Measurements from ENCODE around the gene GRAP2.

DNA sequence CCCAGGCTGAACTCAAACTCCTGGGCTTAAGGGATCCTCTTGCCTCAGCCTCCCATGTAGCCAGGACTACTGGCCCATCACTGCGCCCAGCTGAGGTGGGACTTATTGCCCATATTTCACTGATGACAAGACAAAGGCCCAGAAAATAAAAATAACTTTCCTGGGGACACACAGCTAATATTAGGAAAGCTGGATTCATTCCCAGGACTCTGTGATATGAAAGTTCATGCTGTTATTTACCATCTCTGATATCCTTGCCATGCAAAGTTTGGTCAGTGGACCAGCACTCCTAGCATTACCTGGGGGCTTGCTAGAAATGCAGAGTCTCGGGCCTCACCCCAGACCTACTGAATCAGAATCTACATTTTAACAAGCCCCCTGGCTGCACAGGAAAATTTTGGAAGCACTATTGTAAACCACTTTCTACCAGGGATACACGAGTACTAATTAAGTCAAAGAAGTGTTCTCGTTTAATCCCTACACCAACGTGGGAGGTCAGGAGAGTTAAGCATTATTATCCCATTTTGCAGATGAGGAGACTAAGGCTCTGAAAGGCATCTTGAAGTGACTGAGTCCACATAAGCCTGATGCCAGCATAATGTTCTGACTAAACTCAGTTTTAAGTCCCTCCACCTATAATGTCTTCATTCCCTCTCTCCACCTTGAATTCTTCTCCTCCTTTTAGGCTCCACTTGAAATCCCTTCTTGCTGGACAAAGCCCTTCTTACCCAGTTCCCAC, 91.4 kb downstream of the GRAP2 start:
- no peak for TF ChIP-seq EZH2 (IDR thresholded peaks at IDR 0.05)
- TF ChIP-seq, protein P1, sequence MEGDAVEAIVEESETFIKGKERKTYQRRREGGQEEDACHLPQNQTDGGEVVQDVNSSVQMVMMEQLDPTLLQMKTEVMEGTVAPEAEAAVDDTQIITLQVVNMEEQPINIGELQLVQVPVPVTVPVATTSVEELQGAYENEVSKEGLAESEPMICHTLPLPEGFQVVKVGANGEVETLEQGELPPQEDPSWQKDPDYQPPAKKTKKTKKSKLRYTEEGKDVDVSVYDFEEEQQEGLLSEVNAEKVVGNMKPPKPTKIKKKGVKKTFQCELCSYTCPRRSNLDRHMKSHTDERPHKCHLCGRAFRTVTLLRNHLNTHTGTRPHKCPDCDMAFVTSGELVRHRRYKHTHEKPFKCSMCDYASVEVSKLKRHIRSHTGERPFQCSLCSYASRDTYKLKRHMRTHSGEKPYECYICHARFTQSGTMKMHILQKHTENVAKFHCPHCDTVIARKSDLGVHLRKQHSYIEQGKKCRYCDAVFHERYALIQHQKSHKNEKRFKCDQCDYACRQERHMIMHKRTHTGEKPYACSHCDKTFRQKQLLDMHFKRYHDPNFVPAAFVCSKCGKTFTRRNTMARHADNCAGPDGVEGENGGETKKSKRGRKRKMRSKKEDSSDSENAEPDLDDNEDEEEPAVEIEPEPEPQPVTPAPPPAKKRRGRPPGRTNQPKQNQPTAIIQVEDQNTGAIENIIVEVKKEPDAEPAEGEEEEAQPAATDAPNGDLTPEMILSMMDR (IDR thresholded peaks at IDR 0.05 in 2 of 3, conservative IDR thresholded peaks at IDR 0.05 in 1 of 3; ENCODE audit: borderline replicate concordance in 1 of 3, insufficient read depth in 1 of 3, low read depth in 2 of 3, low read length in 2 of 3), result no peak
- no peak for TF ChIP-seq CEBPB (IDR thresholded peaks at IDR 0.05; ENCODE audit: low read depth)
- TF ChIP-seq TCF7L2 (IDR thresholded peaks at IDR 0.05; ENCODE audit: borderline replicate concordance, extremely low read depth, insufficient read depth, insufficient read length), result no peak
- TF ChIP-seq, protein P2, sequence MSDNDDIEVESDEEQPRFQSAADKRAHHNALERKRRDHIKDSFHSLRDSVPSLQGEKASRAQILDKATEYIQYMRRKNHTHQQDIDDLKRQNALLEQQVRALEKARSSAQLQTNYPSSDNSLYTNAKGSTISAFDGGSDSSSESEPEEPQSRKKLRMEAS (IDR thresholded peaks at IDR 0.05), result no peak
- TF ChIP-seq, protein P3, sequence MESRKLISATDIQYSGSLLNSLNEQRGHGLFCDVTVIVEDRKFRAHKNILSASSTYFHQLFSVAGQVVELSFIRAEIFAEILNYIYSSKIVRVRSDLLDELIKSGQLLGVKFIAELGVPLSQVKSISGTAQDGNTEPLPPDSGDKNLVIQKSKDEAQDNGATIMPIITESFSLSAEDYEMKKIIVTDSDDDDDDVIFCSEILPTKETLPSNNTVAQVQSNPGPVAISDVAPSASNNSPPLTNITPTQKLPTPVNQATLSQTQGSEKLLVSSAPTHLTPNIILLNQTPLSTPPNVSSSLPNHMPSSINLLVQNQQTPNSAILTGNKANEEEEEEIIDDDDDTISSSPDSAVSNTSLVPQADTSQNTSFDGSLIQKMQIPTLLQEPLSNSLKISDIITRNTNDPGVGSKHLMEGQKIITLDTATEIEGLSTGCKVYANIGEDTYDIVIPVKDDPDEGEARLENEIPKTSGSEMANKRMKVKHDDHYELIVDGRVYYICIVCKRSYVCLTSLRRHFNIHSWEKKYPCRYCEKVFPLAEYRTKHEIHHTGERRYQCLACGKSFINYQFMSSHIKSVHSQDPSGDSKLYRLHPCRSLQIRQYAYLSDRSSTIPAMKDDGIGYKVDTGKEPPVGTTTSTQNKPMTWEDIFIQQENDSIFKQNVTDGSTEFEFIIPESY (IDR thresholded peaks at IDR 0.05; ENCODE audit: extremely low read depth, insufficient replicate concordance, low read length), result no peak
- no peak for TF ChIP-seq EZH2phosphoT487 (IDR thresholded peaks at IDR 0.05; ENCODE audit: borderline replicate concordance)
- TF ChIP-seq POLR2AphosphoS5 (IDR thresholded peaks at IDR 0.05; ENCODE audit: low read depth, low read length), result no peak
- TF ChIP-seq, protein P4, sequence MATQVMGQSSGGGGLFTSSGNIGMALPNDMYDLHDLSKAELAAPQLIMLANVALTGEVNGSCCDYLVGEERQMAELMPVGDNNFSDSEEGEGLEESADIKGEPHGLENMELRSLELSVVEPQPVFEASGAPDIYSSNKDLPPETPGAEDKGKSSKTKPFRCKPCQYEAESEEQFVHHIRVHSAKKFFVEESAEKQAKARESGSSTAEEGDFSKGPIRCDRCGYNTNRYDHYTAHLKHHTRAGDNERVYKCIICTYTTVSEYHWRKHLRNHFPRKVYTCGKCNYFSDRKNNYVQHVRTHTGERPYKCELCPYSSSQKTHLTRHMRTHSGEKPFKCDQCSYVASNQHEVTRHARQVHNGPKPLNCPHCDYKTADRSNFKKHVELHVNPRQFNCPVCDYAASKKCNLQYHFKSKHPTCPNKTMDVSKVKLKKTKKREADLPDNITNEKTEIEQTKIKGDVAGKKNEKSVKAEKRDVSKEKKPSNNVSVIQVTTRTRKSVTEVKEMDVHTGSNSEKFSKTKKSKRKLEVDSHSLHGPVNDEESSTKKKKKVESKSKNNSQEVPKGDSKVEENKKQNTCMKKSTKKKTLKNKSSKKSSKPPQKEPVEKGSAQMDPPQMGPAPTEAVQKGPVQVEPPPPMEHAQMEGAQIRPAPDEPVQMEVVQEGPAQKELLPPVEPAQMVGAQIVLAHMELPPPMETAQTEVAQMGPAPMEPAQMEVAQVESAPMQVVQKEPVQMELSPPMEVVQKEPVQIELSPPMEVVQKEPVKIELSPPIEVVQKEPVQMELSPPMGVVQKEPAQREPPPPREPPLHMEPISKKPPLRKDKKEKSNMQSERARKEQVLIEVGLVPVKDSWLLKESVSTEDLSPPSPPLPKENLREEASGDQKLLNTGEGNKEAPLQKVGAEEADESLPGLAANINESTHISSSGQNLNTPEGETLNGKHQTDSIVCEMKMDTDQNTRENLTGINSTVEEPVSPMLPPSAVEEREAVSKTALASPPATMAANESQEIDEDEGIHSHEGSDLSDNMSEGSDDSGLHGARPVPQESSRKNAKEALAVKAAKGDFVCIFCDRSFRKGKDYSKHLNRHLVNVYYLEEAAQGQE (IDR thresholded peaks at IDR 0.05; ENCODE audit: low read depth), result no peak
- TF ChIP-seq POLR2A (IDR thresholded peaks at IDR 0.05; ENCODE audit: borderline replicate concordance, extremely low read depth, insufficient read depth, insufficient read length), result no peak
- TF ChIP-seq, protein P5, sequence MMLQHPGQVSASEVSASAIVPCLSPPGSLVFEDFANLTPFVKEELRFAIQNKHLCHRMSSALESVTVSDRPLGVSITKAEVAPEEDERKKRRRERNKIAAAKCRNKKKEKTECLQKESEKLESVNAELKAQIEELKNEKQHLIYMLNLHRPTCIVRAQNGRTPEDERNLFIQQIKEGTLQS (IDR thresholded peaks at IDR 0.05), result no peak
- no peak for TF ChIP-seq SIN3A (IDR thresholded peaks at IDR 0.05; ENCODE audit: low read depth)
- TF ChIP-seq SP1 (IDR thresholded peaks at IDR 0.05; ENCODE audit: low read depth), result no peak
